Esophagus squamous epithelium (tissue), 5 donors: ENCODE measurements around the gene FAM78A. TPM values are rescaled to one million over a fixed set of nuclear protein-coding genes. Genes with fewer than 3 reads are reported as not detected.

Source experiments
- DNase-seq: peaks from one replicate; lab custom pipeline; 2025; lab: John Stamatoyannopoulos, UW
- H3K27ac ChIP-seq, 4 donors: fragments of 200-600 bp; sonication (generic); one replicate each; pipeline ENCODE4 v1.5.1; 2016 to 2019; ENCODE audit warnings: mild to moderate bottlenecking in 1 of 4
- H3K27me3 ChIP-seq, 4 donors: fragments of 200-600 bp; sonication (generic); 1 replicate in 3 of 4; 2 replicates in 1 of 4; pipeline versions ENCODE4 v1.5.1 to v1.6.0; 2017 to 2021; ENCODE audit warnings: antibody characterized with exemption in 1 of 4
- H3K36me3 ChIP-seq, 3 donors: fragments of 200-600 bp; sonication (generic); one replicate each; pipeline ENCODE4 v1.5.1; 2016 to 2019
- H3K4me1 ChIP-seq, 3 donors: fragments of 200-600 bp; sonication (generic); one replicate each; pipeline ENCODE4 v1.5.1; 2017 to 2019
- H3K4me3 ChIP-seq, 4 donors: fragments of 200-600 bp; sonication (generic); 1 replicate in 3 of 4; 2 replicates in 1 of 4; pipeline ENCODE4 v1.5.1; 2016 to 2019; ENCODE audit warnings: mild to moderate bottlenecking in 2 of 4, moderate library complexity in 1 of 4
- H3K9me3 ChIP-seq, 3 donors: fragments of 200-600 bp; sonication (generic); one replicate each; pipeline ENCODE4 v1.5.1; 2016 to 2019
- POLR2A ChIP-seq, 4 donors: fragments of 450-650 bp; IDR thresholded peaks; one replicate each; pipeline ENCODE4 v1.6.1; 2017; ENCODE audit warnings: antibody characterized with exemption in 4 of 4, mild to moderate bottlenecking in 4 of 4, moderate library complexity in 3 of 4
- WGBS, 2 donors: methylation state at CpG; one replicate each; pipeline ENCODE4 v1.1.5; 2018; 5-methylcytosine and 5-hydroxymethylcytosine counted together
- intact Hi-C: fragments of 100-400 bp; cut with DNase I; formaldehyde crosslinking; loops from one replicate; pipeline ENCODE4 v1.15.0; 2022
- total RNA-seq, 4 donors: library from RNA; depleted of rRNA; stranded (reverse); fragments of >200 nt; gene quantifications; one replicate each; pipeline ENCODE4 v1.1.0, GENCODE V29; 2016
- TF ChIP-seq, protein P1 (sequence below), 6 experiments: fragments of 450-650 bp in 4 of 6; fragments of 200-600 bp in 2 of 6; sonication (generic) in 2 of 6; IDR thresholded peaks; one replicate each; pipeline ENCODE4 v1.5.1; 2016 to 2019; ENCODE audit warnings: antibody characterized with exemption in 6 of 6, mild to moderate bottlenecking in 4 of 6, moderate library complexity in 4 of 6
- donor health status: DM: yes; HTN: yes; CAD: no.

Gene FAM78A
- total RNA-seq, 4 donors from 2014 or later: 0.61 to 2.9 (median 2.0) TPM

DNA sequence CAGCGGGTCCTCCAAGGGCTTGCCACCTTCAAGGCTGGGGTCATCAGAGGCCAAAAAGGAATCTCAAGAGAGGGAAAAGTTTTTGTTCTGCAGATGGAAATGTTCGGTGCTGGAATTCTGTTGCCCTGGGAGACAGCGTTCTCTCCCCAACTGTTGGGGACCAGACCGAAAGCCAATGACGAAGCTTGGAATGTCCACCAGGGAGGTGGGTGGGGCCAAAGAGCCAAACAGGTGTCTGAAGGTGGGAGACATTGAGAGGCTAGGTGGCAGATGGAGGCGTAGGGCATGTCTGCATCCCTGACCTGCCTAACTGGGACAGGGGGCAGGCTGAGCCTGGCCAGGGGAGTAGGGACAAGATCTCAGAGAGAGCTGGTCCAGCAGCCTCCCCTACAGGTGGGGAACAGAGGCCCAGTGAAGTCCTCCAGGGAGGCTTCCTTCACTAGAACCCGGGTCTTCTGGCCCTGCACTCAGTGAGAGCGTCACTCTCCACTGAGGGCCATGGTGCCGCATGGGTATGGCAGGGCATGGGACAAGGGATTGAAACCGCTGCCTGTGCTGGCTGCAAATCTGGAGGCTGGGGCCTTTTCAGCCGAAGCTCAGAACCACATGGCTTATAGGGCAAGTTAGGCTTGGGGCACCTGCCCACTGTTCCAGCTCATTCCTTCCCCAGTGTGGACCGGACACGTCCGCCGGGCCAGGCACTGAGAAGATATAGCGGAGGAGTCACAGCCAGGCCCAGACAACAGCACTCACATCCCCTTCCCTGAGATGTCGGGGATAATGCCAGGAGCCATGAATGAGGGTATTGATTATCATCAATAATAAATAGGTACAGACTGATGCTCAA lies 5.0 kb upstream of the FAM78A start:
- H3K27me3 ChIP-seq: peaks cover 0 to 66% (median 0%) of the 10 kb centered on the region in 4 donors
- WGBS, 2 donors: 81 to 87% methylated on average over 7 to 11 of the region's 17 CpGs

DNA sequence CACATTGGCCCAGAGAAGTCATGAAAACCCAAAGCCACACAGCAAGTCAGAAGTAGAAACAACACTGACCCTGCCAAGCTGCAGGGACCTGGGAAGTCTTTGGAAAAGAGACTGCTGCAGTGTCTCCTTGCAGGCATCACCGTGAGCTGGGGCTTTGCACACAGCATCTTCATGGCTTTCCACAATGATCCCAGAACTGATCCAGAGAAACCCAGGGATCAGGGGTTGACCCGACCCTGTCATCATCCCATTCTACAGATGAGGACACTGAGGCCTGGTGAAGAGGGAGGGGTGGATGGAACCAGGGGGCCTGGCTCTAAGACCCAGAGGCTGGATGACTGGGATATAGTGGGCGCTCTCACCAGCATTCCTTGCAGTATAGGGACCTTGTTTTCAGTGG lies 4.3 kb upstream of the FAM78A start:
- peaks cover 6 to 38% (median 19%) of the 10 kb centered on the region in 3 donors for H3K4me1 ChIP-seq
- H3K36me3 ChIP-seq: no peaks in the 10 kb centered on the region
- no peak overlapping the region for H3K27ac ChIP-seq
- H3K4me3 ChIP-seq: no peak overlapping the region
- intact Hi-C loops: no loop called here
- H3K9me3 ChIP-seq: no peaks in the 10 kb centered on the region
- DNase-seq: no peak
- H3K27me3 ChIP-seq: peaks cover 0 to 73% (median 0%) of the 10 kb centered on the region in 4 donors
- no peak for TF ChIP-seq POLR2A (IDR thresholded peaks at IDR 0.05)
- TF ChIP-seq, protein P1, sequence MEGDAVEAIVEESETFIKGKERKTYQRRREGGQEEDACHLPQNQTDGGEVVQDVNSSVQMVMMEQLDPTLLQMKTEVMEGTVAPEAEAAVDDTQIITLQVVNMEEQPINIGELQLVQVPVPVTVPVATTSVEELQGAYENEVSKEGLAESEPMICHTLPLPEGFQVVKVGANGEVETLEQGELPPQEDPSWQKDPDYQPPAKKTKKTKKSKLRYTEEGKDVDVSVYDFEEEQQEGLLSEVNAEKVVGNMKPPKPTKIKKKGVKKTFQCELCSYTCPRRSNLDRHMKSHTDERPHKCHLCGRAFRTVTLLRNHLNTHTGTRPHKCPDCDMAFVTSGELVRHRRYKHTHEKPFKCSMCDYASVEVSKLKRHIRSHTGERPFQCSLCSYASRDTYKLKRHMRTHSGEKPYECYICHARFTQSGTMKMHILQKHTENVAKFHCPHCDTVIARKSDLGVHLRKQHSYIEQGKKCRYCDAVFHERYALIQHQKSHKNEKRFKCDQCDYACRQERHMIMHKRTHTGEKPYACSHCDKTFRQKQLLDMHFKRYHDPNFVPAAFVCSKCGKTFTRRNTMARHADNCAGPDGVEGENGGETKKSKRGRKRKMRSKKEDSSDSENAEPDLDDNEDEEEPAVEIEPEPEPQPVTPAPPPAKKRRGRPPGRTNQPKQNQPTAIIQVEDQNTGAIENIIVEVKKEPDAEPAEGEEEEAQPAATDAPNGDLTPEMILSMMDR (IDR thresholded peaks at IDR 0.05): no peak
- 67 to 77% methylated on average over 2 of the region's 3 CpGs for WGBS, 2 donors

More for the DNA sequence above, 5.0 kb upstream of the FAM78A start:
- H3K36me3 ChIP-seq: no peaks in the 10 kb centered on the region
- peaks cover 6 to 31% (median 18%) of the 10 kb centered on the region in 3 donors for H3K4me1 ChIP-seq
- TF ChIP-seq POLR2A (IDR thresholded peaks at IDR 0.05): no peak
- TF ChIP-seq, protein P1 (IDR thresholded peaks at IDR 0.05): no peak
- no peaks in the 10 kb centered on the region for H3K9me3 ChIP-seq
- no peak overlapping the region for H3K4me3 ChIP-seq
- no peak for DNase-seq
- no peak overlapping the region for H3K27ac ChIP-seq
- intact Hi-C loops: no loop called here

DNA sequence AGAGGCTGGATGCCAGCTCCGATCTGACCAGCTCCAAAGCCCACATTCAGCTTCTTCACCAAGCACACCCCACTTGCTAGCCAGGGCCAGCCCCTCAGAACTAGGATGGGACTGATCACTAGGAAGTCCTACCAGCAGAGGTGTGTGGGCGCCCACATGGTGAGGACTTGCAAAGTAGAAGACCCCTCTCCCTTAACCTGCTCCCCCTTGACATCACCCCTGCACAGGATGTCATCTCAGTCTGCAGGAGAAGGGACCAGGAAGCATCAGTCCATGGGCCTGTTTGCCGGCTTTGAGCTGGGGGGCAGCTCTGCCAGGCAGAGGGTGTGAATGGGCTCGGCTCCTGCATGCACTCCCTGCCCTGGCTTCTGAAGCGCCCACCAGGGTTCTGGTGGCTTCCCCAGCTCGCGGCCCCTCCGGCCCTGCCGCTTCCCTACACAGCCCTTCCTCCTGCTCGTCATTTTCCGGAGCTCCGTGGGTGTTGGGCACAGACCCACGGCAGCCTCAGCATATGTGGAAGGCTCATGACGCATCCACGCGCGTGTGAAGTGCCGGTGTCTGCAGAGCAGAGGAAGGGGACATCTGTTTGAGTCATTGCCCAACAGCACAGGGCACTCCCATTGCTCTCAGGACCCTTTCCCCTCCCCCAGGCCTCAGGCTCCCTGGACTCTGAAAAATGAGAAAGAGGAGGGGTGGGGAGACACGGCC lies 3.7 kb upstream of the FAM78A start:
- H3K27ac ChIP-seq: no peak overlapping the region
- no peaks in the 10 kb centered on the region for H3K36me3 ChIP-seq
- peaks cover 6 to 38% (median 19%) of the 10 kb centered on the region in 3 donors for H3K4me1 ChIP-seq
- TF ChIP-seq, protein P1 (IDR thresholded peaks at IDR 0.05): no peak
- no peak for TF ChIP-seq POLR2A (IDR thresholded peaks at IDR 0.05)
- no peak for DNase-seq
- intact Hi-C loops: no loop called here
- peaks cover 0 to 79% (median 0%) of the 10 kb centered on the region in 4 donors for H3K27me3 ChIP-seq
- H3K9me3 ChIP-seq: no peaks in the 10 kb centered on the region
- 40 to 73% methylated on average over 1 to 15 of the region's 19 CpGs for WGBS, 2 donors
- H3K4me3 ChIP-seq: no peak overlapping the region

DNA sequence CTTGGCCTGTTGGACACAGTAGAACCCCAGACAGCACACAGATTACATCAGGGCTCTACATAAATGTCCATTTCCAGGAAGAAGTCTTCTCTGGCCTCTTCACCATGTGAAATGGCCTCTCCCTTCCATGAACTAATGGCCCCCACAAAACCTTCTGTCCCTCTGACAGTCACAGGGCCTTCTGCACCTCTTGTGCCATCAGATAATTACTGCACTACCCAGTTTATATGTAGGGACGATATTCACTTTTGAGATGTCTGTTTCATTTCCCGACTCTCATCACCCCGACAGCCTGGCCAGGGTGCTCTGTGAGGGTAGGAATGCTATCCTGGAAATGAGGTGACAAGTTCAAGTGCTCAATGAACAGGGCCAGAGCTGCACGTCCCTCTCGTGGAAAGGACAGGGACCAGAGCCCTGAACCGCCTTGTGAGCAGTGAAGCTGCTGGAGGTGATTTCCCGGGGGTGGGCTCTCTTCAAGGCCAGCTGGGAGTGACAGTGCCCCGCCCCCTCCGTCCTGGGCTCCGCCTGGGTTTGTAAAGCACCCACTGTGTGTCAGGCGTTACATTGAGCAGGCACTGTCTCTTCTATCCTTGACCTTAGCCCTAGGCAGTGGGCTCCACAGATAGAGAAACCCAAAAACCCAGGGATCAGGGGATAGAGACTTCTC lies 3.0 kb upstream of the FAM78A start:
- Histone ChIP-seq H3K27ac (peak overlapping the region in 1 of 4 donors; percentile 85), H3K4me1 (peaks cover 6 to 38% (median 19%) of the 10 kb centered on the region in 3 donors)
- WGBS, 2 donors: 73 to 100% methylated on average over 2 to 3 of the region's 11 CpGs

More for the DNA sequence above, 3.0 kb upstream of the FAM78A start:
- intact Hi-C loops: no loop called here
- Histone ChIP-seq H3K9me3 (no peaks in the 10 kb centered on the region), H3K27me3 (peaks cover 0 to 86% (median 0%) of the 10 kb centered on the region in 4 donors), H3K36me3 (no peaks in the 10 kb centered on the region), H3K4me3 (no peak overlapping the region)
- TF ChIP-seq, protein P1 (IDR thresholded peaks at IDR 0.05): no peak
- no peak for TF ChIP-seq POLR2A (IDR thresholded peaks at IDR 0.05)
- no peak for DNase-seq
